COR-L47 (cell line): ENCODE data around the gene S1PR4.
"Not testable (repeated sequence)": the region's sequence is repeated elsewhere in the genome, so short reads cannot be mapped to it uniquely, and the experiment has no call there.

Experiments
- DNase-seq: peaks from one replicate; lab custom pipeline; 2025; lab: John Stamatoyannopoulos, UW

Gene S1PR4

DNA sequence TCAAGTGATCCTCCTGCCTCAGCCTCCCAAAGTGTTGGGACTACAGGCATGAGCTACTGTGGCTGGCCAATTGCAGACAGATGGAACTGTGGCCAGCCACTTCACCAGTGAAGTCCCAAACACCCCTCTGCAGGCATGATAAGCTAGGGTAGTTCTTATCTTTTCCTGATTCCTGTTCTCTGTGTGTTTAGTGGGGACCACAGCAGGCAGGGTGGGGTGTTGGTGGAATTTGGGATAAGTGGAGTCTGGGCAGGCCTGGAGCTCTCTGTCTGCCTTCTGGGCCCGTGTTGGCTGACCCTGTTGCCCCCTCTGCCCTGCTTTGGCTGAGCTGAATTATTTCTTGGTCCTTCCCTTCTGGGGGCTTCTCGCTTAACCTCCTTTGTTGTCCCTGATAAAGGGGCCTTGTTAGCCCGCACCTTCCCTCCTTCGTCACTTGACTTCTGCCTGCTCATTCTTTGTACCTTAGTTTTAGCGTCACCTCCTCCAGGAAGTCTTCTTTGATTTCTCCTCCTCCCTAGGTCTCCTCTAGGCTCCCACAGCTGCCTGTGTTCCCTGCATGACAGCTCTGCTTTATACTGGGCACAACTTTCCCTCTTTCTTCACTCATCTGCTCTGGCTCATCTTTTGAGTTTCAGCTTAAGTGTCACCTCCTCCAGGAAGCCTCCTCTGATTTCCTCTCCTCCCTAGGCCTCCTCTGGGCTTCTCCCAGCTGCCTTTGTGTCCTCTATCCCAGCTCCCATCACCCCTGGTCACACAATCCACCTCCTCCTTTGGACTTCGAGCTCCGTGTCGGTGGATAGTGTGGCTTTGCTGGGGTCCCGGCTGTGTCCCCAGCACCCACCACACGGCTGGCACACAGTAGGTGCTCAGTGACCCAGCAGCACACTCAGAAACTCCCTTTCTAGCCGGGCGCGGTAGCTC is 5.4 kb downstream of the S1PR4 start:
- DNase-seq: no peak

DNA sequence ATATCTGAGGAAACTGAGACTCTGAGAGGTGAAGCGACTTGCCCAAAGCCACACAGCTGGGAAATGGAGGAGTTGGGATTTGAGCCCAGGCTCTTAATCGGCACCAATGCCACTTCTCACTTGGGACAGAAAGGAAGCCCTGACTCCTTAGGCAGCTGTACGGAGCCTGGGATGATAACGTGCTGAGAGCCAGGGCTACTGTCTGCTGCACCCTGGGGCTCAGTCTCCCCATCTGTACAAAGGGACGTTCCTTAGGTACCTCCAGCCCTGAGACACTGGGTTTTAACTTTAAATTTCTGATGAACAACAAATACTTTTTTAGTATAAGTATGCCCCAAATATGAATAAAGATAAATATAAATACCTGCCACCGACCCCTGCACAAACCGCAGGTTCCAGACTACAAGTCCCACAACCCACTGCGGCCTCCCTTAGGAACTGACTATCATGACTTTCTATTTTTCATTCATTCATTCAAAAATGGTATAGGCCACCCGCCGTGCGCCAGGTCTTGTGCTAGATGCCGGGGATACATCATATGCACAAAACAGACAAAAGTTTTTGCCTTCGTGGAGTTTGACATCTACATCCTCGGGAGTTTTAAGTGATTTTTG is 6.4 kb downstream of the S1PR4 start:
- DNase-seq: peak; percentile 76

DNA sequence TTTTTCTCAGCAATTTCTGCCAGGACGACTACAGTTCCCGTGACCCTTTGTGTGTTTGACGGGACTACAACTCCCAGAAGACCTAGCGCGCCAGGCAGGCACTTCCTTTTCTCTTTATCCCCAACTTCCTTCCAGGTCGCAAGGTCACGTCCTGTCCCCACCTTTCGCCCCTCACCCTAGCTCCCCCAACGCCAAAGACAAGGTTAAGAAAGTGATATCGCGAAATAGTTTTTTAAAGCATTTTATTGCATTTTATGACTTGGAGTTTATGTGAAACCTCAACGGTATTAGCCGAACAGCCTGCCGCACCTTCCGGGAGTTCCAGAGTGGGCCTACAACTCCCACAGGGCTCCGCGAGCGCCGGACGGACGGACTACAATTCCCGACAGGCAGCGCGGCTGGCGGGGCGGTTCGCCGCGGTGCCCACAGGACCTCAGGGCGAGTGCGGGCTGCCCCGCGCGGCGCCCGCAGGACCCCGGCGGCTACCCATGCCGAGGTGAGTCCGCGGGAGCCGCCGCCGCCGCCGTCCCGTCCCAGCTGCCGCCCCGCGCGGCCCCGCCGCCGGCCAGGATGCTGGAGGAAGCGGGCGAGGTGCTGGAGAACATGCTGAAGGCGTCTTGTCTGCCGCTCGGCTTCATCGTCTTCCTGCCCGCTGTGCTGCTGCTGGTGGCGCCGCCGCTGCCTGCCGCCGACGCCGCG is 7.0 kb downstream of the S1PR4 start, which contains the start of gene NCLN:
Gene NCLN (plus strand): TSS at position 470 of the 699 bp plus-strand sequence. CDS start 101 bp downstream, at position 571.
- peak; percentile 88 for DNase-seq

DNA sequence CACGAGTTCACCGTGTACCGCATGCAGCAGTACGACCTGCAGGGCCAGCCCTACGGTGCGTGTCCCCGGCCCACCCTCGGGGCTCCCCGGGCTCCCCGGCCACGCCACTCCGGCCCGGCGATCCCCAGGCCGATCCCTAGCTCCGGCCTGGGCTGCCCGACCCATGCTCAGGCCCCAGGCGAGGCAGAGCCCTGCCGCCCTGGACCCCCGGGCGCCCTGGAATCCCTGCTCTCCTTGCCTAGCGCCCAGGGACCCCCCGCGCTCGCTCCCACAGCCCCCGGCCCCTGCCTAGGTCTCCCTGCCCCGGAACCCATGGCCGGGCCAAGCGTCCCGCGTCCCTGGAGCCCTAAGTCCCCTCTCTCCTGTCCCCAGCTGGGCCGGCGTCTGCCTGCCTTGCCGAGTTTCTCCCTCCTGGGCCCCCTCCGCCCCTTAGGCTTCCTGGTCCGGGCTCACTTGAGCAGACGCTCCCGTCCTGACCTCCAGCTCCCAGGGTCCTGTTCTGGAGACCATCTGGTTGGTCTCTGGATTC is 7.7 kb downstream of the S1PR4 start:
- DNase-seq: no peak

DNA sequence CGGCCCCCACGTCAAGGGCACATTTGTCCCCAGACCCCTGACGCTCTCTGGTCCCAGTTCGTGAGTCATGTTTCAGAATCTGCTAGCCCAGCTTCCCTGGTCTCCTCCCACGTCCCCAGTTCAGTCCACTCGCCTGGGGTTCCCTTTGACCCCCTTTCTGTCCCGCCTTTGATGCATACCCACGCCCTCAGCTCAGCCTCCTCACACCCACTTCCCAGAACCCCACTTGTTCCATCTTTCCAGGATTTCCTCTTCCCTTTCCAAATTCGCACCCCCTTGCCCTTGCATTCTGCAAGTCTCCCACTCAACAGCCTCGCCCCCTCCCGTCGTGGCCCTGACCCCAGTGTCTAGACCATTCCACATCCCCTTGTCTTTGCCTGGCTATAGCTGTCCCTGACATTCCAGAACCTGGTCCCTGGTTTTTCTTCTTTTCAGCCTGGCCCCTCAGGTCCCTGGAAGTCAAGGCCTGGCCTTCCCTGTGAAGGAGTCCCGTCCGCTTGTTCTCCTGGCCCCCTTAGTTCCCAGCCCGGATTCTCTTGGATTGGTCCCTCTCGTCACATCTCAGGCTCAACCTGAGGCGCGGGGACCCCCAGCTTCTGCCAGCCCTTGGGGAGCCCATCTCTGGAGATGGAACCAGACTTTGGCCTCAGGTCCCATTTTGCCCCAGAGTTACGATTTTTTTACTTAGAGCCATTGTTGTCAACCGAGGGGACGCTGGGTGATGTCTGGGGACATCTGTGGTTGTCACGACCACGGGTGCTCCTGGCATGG is 8.5 kb downstream of the S1PR4 start:
- DNase-seq: no peak

DNA sequence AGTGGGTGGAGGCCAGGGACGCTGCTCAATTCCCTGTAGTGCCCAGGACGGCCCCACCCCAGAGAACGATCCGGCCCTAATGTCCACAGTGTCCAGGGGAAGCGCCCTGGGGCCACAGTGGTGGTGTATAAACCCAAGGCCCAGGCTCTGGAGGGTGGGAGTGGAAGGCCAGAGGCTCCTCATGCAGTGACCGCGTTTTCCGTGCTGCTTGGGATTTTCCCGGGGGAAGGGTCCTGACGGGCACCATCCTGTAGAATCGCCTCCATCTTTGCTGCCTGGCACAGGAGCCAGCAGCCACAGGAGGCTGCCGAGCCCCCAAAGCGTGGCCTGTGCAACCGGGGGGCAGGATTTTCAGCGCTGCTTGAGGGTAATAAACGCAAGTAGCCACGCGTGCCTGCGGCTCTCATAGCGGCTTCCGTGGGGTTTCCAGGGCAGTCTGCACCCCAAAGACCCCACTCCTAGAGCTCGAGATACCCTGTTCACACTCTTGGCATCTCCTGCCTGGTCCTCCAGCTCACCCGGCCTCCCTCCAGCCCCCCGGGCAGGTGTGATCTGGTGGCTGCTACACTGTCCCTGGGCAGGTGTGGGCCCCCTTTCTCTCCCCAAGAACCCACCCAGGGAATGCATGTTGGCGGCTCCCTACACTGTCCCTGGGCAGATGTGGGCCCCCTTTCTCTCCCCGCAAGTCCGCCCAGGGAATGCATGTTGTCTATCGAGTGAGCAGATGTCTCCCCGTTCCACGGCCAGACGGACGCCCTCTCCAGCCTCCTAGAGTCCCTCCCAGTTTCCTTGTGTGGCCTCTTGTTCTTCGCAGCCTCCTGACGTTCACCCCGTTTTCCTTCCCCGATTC is 9.3 kb downstream of the S1PR4 start:
- no peak for DNase-seq

DNA sequence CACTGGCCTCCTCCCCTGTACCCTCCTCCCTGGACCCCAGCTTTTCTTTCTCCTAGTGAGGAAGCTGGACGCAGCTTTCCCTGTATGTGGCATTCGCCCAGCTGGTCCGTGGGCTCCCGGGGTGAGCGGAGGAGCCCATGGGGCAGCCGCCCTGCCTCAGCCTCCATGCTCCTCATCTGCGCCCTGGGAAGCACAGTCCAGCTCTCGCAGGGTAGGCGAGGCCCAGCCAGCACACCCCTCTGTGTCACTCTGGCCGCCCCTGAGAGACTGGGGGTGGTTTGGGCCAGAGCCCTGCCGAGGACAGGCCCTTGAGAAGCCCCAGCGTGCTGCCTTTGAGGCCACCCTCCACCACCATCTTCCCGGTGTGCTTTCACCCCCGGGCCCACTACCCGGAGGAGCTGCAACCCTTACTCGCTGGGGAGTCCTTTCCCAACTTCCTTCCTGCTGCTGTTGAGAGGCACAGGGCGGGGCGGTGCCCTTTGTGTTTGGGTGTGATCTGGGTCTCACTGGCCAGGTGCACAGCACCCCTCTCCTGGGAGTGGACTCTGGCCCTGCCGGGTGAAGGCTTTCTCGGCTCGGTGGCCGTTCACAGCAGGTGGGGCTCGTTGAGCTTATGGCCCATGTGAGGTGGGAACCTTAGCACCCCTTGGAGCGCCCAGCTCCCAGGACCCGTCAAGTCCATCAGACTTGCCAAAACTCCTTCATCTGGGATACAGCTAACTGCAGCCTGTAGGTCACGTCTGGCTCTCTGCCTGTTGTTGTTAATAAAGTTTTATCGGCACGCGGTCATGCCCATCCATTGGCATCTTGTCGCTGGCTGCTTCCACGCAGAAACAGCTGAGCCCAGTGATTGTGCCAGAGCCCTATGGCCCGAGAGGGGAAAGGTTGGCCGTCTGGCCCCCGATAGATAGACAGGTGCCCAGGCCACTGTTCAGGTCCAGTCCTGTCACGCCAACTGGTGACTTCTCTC is 10.3 kb downstream of the S1PR4 start:
- DNase-seq: no peak

DNA sequence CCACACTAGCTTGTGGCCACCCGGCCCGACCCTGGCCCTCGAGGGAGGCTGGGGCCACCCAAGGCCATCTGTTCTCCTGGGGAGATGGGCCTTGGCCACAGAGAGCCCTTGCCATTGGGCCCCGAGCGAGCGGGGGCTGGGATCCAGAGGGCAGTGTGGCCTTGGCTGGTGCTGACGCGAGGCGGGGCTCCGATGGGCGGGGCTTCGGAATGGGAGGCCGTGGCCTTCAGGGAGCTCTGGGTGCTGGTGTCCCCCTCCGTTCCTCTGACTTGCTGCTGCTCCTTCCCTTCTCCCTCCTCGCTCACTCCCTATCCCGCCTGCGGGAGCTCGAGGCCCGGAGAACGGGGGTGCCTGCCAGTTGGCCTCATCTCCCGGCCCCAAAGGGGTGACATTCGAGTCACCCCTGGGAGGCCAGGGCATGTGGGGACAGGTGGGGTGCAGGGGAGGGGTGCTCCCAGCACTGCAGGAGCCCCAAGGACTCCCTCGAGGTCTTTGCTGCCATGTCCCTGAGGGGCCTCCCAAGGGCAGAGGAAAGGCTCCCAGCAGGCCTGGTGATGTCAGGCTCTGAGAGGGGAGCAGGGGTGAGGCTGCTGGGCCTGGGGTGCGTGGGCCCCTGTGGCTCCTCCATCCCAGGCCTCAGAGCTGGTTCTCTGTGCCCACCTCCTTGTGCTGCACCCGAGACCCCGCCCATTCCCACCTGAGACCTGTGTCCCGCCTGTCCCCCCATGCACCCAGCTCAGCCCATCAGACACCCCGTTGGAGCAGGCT is 11.3 kb downstream of the S1PR4 start:
- no peak for DNase-seq

DNA sequence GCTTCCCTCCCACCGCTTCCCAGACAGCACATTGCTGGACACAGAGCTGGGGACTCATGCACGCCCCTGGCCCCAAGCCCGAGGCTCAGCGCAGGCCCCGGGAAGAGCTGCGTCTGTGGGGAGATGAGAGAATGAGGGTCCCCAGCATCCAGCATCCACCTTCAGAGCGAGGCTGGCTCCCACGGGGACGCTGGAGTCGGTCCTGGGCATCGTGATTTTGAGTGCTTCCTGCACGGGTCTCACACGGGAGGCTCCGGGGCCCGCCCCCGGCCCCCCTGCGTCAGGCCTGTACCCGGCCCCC is 11.9 kb downstream of the S1PR4 start:
- no peak for DNase-seq

DNA sequence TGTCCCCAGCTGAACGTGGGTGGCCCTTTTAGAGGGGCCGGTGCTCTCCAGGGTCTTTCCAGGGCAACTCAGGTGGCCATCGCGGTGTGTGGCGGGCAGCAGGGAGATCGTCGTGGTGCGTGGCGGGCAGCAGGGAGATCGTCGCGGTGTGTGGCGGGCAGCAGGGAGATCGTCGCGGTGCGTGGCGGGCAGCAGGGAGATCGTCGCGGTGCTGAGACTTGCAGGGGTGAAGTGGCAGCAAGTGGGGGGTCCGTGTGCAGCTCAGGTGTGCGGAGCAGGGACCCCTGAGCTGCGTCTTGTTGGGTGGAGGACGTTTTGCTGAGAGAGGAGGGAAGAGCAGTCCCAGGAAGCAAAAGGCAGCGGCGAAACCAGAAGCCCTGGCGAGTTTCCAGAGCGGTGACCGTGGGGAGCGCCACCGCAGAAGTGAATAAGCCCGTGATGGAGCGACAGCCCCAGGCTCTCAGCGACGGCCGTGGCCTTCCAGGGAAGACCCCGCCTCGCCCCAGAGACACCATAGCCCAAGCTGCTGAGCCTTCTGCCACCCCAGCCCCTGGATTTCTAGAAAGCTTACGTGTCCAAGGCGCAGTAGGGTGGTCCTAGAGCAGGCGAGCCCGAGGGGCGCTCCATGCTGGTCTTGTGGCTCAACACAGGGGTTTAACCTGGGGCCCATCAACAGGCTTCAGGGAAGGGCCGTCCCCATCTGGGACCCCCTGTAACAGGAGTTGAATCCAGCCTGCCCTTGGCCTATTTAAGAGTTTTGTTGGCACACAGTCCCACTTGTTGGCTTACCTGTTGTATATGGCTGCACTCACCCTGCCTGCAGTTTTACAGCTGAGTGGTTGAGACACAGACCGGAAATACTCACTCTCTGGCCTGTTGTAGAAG is 12.6 kb downstream of the S1PR4 start:
- DNase-seq: no peak

DNA sequence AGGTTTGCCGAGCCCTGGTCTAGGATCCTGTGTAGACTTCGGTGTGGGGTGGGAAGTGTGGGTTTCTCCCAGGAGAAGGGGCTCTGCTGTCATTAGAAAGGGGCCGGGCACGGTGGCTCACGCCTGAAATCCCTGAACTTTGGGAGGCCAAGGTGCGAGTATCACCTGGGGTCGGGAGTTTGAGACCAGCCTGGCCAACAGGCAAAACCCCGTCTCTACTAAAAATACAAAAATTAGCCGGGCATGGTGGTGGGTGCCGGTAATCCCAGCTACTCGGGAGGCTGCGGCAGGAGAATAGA is 13.2 kb downstream of the S1PR4 start:
- not testable (repeated sequence) for DNase-seq

DNA sequence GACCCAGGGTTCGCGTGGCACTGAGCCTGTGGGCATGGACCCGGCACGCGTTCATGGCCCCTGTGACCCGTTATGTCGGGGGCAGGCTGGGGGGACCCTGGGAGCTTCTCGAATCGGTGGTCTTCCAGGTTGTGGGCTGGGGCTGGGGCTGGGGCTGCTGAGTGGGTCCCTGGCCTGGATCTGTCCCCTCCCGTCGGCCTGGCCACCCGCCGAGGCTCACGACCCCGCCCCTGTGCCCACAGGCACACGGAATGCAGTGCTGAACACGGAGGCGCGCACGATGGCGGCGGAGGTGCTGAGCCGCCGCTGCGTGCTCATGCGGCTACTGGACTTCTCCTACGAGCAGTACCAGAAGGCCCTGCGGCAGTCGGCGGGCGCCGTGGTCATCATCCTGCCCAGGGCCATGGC is 13.7 kb downstream of the S1PR4 start:
- no peak for DNase-seq

DNA sequence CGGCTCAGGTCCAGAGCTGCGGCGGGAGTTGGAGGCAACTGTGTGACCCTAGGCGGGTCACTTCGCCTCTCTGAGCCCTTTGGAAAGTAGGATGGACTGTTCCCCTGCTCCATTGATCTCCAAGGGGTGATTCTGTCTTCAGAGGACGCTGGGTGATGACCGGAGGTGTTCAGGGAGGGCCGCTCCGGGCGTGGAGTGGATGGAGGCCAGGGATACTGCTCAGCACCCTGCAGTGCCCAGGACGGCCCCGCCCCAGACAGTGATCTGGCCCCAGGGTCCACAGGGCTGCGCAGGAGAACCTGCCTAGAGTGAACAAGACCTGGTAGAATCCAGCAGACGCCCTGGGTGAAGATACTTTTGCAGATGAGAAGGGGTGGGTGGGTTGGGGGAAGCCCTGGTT is 14.1 kb downstream of the S1PR4 start:
- no peak for DNase-seq

DNA sequence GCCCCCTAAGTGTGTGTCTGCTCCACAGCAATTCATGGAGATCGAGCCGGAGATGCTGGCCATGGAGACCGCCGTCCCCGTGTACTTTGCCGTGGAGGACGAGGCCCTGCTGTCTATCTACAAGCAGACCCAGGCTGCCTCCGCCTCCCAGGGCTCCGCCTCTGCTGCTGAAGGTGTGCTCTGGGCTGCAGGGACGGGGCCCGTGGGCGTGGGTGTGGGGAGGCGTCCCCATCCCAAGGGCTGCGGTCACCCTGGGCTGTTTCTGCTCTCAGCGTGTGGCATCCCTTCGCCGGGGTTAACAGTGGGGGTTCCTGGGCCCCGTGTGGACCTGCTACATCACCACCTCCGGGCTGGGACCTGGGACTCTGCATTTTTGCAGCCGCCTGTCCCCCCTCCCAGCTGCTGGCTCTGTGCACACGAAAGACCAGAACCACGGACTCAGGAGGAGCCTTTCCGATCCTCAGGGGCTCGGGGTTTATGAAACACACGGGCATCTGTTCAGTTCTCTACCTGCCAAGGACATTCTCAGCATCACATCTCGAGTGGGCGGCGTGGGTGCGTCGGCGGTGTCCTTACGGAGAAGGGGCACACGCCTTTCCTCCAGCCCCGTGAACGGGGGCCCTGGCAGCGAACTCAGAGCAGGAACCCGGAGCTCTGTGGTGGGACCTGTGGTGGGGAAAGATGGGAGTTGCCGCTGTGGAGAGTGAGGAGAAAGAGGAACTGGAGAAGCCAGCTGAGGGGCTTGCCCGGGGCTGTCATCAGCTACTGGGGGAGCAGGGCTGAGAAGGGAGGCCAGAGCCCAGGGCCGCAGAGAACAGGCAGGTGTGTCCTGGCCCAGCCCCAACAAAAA is 14.9 kb downstream of the S1PR4 start:
- no peak for DNase-seq

DNA sequence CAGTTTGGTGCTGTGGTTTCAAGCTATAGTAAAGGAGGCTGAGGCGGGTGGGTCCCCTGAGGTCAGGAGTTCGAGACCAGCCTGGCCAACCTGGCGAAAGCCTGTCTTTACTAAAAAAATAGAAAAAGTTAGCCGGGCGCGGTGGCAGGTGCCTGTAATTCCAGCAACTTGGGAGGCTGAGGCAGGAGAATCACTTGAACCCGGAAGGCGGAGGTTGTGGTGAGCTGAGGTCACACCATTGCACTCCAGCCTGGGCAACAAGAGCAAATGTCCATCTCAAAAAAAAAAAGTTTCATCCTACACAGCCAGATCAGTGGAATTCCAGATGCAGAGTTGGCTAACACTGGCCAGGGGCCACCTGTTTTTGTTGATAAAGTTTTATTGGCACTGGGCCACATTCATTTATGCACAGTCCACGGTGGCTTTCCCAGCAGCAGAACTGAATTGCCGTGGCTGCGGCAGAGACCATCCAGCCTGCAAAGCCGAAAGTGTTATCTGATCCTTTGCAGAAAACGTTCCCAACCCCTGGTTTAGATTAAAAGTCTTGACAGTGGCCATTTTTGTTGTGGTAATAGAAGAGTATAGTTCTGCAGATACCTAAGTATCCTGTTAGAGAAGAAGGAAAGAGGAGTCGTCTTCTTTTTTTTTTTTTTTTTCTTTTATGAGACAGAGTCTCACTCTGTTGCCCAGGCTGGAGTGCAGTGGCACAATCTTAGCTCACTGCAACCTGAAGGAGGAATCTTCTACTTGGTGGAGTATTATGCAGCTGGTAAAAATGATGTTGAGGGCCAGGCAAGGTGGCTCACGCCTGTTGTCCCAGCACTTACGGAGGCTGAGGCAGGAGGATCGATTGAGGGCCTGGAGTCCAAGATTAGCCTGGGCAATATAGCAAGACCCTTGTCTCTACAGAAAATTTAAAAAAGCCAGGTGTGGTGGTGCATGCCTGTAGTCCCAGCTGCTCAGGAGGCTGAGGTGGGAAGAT is 15.8 kb downstream of the S1PR4 start:
- DNase-seq: no peak
